SK-N-MC (cell line): Measurements from ENCODE around the gene LYZL6.

Source experiments
- DNase-seq: peaks from one replicate; pipeline ENCODE4 v3.0.0-alpha.2; 2011; ENCODE audit warnings: low read depth, low spot score
- H3K27ac ChIP-seq: fragments of 200-600 bp; sonication (generic); 2 replicates; pipeline ENCODE4 v1.5.1; 2016; ENCODE audit warnings: mixed run types
- H3K36me3 ChIP-seq: fragments of 200-600 bp; sonication (generic); 2 replicates; pipeline ENCODE4 v1.6.1; 2017; ENCODE audit warnings: antibody characterized with exemption, low read length, mixed read lengths; ENCODE audit not compliant: insufficient read depth
- H3K4me3 ChIP-seq: fragments of 200-600 bp; sonication (generic); 2 replicates; pipeline ENCODE4 v1.5.1; 2016
- H3K9ac ChIP-seq: fragments of 200-600 bp; sonication (generic); 2 replicates; pipeline ENCODE4 v1.8.0; 2017; ENCODE audit warnings: mixed run types, mixed read lengths; ENCODE audit not compliant: insufficient read length
- H3K9me3 ChIP-seq: fragments of 200-600 bp; sonication (generic); 2 replicates; pipeline ENCODE4 v1.6.1; 2017; ENCODE audit warnings: low read depth, mild to moderate bottlenecking, antibody characterized with exemption, low read length, moderate library complexity, mixed read lengths
- EZH2 ChIP-seq: fragments of 200-600 bp; sonication (generic); IDR thresholded peaks from one replicate; pipeline ENCODE4 v1.6.1; 2017; ENCODE audit warnings: antibody characterized with exemption
- FOXP2 ChIP-seq: optimal IDR thresholded peaks from 2 replicates; pipeline ENCODE3; 2011; ENCODE audit warnings: mild to moderate bottlenecking, moderate library complexity; ENCODE audit not compliant: insufficient read depth; ENCODE audit errors: extremely low read length, control extremely low read depth
- POLR2AphosphoS5 ChIP-seq: IDR thresholded peaks from 2 replicates; pipeline ENCODE4 v1.6.1; 2012; ENCODE audit warnings: mild to moderate bottlenecking, low read depth, low read length, borderline replicate concordance

LYZL6 gene

GRCh38 chr17:35915153-35915964 is 28.2 kb downstream of the LYZL6 start:
- no peaks in the 10 kb centered on the region for H3K36me3 ChIP-seq
- no peak overlapping the region for H3K27ac ChIP-seq
- no peak overlapping the region for H3K4me3 ChIP-seq
- no peaks in the 10 kb centered on the region for H3K9me3 ChIP-seq
- H3K9ac ChIP-seq = no peak overlapping the region
- no peak for TF ChIP-seq POLR2AphosphoS5
- TF ChIP-seq FOXP2 = no peak
- TF ChIP-seq EZH2 = no peak
- DNase-seq = no peak

GRCh38 chr17:35914354-35914753 is 29.2 kb downstream of the LYZL6 start:
- H3K9ac ChIP-seq = no peak overlapping the region
- TF ChIP-seq FOXP2 = no peak
- no peak for TF ChIP-seq EZH2
- no peak for TF ChIP-seq POLR2AphosphoS5
- no peaks in the 10 kb centered on the region for H3K36me3 ChIP-seq
- DNase-seq = no peak
- no peak overlapping the region for H3K27ac ChIP-seq
- H3K9me3 ChIP-seq = no peaks in the 10 kb centered on the region
- H3K4me3 ChIP-seq = no peak overlapping the region

- Histone ChIP-seq H3K36me3 (no peaks in the 10 kb centered on the region), H3K9me3 (no peaks in the 10 kb centered on the region), H3K27ac (no peak overlapping the region), H3K4me3 (no peak overlapping the region), H3K9ac (no peak overlapping the region)
- no peak for DNase-seq
- TF ChIP-seq POLR2AphosphoS5 (no peak), EZH2 (no peak), FOXP2 (no peak)
Observed at GRCh38 chr17:35913609-35914008, 29.9 kb downstream of the LYZL6 start.

- Histone ChIP-seq H3K27ac (no peak overlapping the region), H3K9me3 (no peaks in the 10 kb centered on the region), H3K9ac (no peak overlapping the region), H3K4me3 (no peak overlapping the region), H3K36me3 (no peaks in the 10 kb centered on the region)
- no peak for DNase-seq
- TF ChIP-seq POLR2AphosphoS5 (no peak), FOXP2 (no peak), EZH2 (no peak)
Observed at GRCh38 chr17:35912942-35913341, 30.6 kb downstream of the LYZL6 start.

- TF ChIP-seq EZH2 (no peak), POLR2AphosphoS5 (no peak), FOXP2 (no peak)
- Histone ChIP-seq H3K9ac (no peak overlapping the region), H3K36me3 (no peaks in the 10 kb centered on the region), H3K4me3 (no peak overlapping the region), H3K9me3 (no peaks in the 10 kb centered on the region), H3K27ac (no peak overlapping the region)
- no peak for DNase-seq
Observed at GRCh38 chr17:35912339-35912912, 31.1 kb downstream of the LYZL6 start.

- H3K36me3 ChIP-seq = no peaks in the 10 kb centered on the region
- no peak overlapping the region for H3K4me3 ChIP-seq
- DNase-seq = no peak
- H3K27ac ChIP-seq = no peak overlapping the region
- H3K9ac ChIP-seq = no peak overlapping the region
- no peaks in the 10 kb centered on the region for H3K9me3 ChIP-seq
- TF ChIP-seq EZH2 (no peak), FOXP2 (no peak), POLR2AphosphoS5 (no peak)
Observed at GRCh38 chr17:35909408-35909807, 34.1 kb downstream of the LYZL6 start.

GRCh38 chr17:35907691-35908090 is 35.8 kb downstream of the LYZL6 start:
- no peak overlapping the region for H3K4me3 ChIP-seq
- H3K36me3 ChIP-seq = no peaks in the 10 kb centered on the region
- no peak overlapping the region for H3K27ac ChIP-seq
- DNase-seq = no peak
- H3K9ac ChIP-seq = no peak overlapping the region
- no peaks in the 10 kb centered on the region for H3K9me3 ChIP-seq
- TF ChIP-seq POLR2AphosphoS5 (no peak), FOXP2 (no peak), EZH2 (no peak)

GRCh38 chr17:35906926-35907637 is 36.4 kb downstream of the LYZL6 start:
- Histone ChIP-seq H3K9ac (no peak overlapping the region), H3K9me3 (no peaks in the 10 kb centered on the region), H3K4me3 (no peak overlapping the region), H3K27ac (no peak overlapping the region), H3K36me3 (no peaks in the 10 kb centered on the region)
- no peak for DNase-seq
- TF ChIP-seq POLR2AphosphoS5 (no peak), EZH2 (no peak), FOXP2 (no peak)
